Stimulated activated CD8-positive, alpha-beta memory T cell treated with anti-CD3 and anti-CD28 coated beads, Interleukin-15, amount 100 ng/mL, for 1 hour (primary cell): ENCODE data around the gene DCLK2.

ENCODE experiments used
- DNase-seq: peaks from one replicate; pipeline ENCODE4 v3.0.0-alpha.2; 2020; ENCODE audit warnings: low read depth

The DCLK2 gene

GRCh38 chr4:150264595-150265161 is 186.4 kb downstream of the DCLK2 start:
- no peak for DNase-seq

GRCh38 chr4:150265806-150266205 is 187.6 kb downstream of the DCLK2 start:
- no peak for DNase-seq

GRCh38 chr4:150268444-150268843 is 190.2 kb downstream of the DCLK2 start:
- no peak for DNase-seq

GRCh38 chr4:150278206-150278605 is 200.0 kb downstream of the DCLK2 start:
- no peak for DNase-seq

GRCh38 chr4:150280081-150280895 is 202.0 kb downstream of the DCLK2 start:
- DNase-seq: no peak

- DNase-seq: no peak
Measured at GRCh38 chr4:150280975-150281374, 202.7 kb downstream of the DCLK2 start.

GRCh38 chr4:150283689-150284088 is 205.4 kb downstream of the DCLK2 start:
- no peak for DNase-seq

- DNase-seq: no peak
Measured at GRCh38 chr4:150286656-150287055, 208.4 kb downstream of the DCLK2 start.

- no peak for DNase-seq
Measured at GRCh38 chr4:150289198-150289597, 211.0 kb downstream of the DCLK2 start.

- DNase-seq: no peak
Measured at GRCh38 chr4:150289881-150290280, 211.6 kb downstream of the DCLK2 start.

- no peak for DNase-seq
Measured at GRCh38 chr4:150297861-150298474, 219.7 kb downstream of the DCLK2 start.

- DNase-seq: no peak
Measured at GRCh38 chr4:150299816-150300215, 221.6 kb downstream of the DCLK2 start.

- DNase-seq: no peak
Measured at GRCh38 chr4:150302553-150302952, 224.3 kb downstream of the DCLK2 start.

- DNase-seq: no peak
Measured at GRCh38 chr4:150305995-150306394, 227.8 kb downstream of the DCLK2 start.

- DNase-seq: no peak
Measured at GRCh38 chr4:150306719-150307118, 228.5 kb downstream of the DCLK2 start.
